VCaP (cell line): Measurements from ENCODE around the gene ZFP92.

Experiments
- H3K27ac ChIP-seq: fragments of 450-650 bp; 2 replicates; pipeline ENCODE4 v1.5.1; 2017
- CTCF ChIP-seq: fragments of 450-650 bp; conservative IDR thresholded peaks from 2 replicates; pipeline ENCODE4 v1.5.1; 2017; ENCODE audit warnings: mild to moderate bottlenecking, moderate library complexity

The ZFP92 gene

DNA sequence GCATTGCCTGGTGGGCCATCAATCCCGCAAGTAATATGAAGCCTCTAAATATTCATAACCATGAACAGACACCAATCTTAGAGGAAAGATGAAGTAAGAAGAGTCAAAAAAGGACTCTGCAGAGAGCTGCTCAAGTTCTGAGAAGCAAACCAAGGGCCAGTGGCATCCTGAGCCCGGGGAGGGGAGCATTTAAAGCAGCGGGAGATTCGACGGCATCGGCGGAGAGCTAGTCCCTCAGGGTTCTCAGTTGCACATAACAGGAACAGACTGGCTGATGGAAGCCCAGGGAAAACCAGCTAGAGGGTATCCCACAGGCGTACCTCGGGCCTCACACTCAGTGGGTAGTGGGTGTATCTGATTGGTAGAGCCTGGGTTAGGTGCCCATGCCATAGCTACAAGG is 5.3 kb upstream of the ZFP92 start:
- no peak overlapping the region for H3K27ac ChIP-seq
- TF ChIP-seq CTCF, result no peak

- TF ChIP-seq CTCF, result no peak
- H3K27ac ChIP-seq, result no peak overlapping the region
These were observed 4.4 kb upstream of the ZFP92 start for GRCh38 chrX:153406903-153407302.

- no peak for TF ChIP-seq CTCF
- H3K27ac ChIP-seq, result no peak overlapping the region
These were observed 3.5 kb upstream of the ZFP92 start for GRCh38 chrX:153407736-153408135.

DNA sequence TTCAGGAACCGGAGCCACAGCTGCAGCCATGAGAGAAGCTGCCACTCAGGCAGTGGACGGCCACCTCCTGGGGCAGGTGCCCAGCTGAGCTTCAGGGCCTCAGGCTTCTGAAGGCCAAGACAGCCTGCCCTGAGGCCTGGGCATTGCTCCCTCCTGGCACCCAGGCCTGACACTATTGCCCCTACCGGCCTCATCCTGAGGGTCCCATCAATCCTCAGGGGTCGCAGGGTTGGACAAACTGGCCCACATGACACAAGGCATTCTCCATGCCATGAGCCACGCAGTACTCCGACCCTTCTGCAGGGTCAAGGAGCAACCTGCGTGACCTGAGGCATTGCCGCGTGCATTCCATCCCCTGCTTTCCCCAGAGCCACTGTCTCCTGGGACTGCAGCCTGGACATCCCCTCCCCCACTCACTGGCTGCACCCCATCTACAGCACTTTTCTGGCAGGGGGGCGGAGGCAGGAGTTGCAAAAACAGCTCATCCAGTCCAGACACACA is 3.0 kb upstream of the ZFP92 start:
- no peak for TF ChIP-seq CTCF
- H3K27ac ChIP-seq, result no peak overlapping the region

GRCh38 chrX:153408871-153409351 is 2.4 kb upstream of the ZFP92 start:
- TF ChIP-seq CTCF, result no peak
- H3K27ac ChIP-seq, result no peak overlapping the region

- H3K27ac ChIP-seq, result no peak overlapping the region
- TF ChIP-seq CTCF, result no peak
These were observed 1.7 kb upstream of the ZFP92 start for GRCh38 chrX:153409414-153410101.

- no peak overlapping the region for H3K27ac ChIP-seq
- TF ChIP-seq CTCF, result no peak
These were observed 899 bp upstream of the ZFP92 start for GRCh38 chrX:153410373-153410772.
